Adrenal gland (tissue), 5 donors: ENCODE results near the gene NOVA2.
A peak's percentile ranks its signal among the peaks of the same experiment; 100 is the strongest.

ENCODE experiments used
- CTCF ChIP-seq, 6 experiments: fragments of 450-650 bp in 4 of 6; fragments of 200-600 bp in 2 of 6; sonication (generic) in 1 of 6; IDR thresholded peaks; 1 replicate in 5 of 6; 2 replicates in 1 of 6; pipeline versions ENCODE4 v1.5.1 to v1.8.0; 2016 to 2021; ENCODE audit warnings: antibody characterized with exemption in 6 of 6, mild to moderate bottlenecking in 2 of 6, moderate library complexity in 1 of 6
- POLR2A ChIP-seq, 2 donors: fragments of 450-650 bp; IDR thresholded peaks; one replicate each; pipeline ENCODE4 v1.6.1; 2017; ENCODE audit warnings: antibody characterized with exemption in 2 of 2, mild to moderate bottlenecking in 2 of 2, moderate library complexity in 1 of 2
- donor health status: DM: no; HTN: no; CAD: no.

GRCh38 chr19:45902651-45903625 lies 70.7 kb downstream of the NOVA2 start:
- TF ChIP-seq CTCF (IDR thresholded peaks at IDR 0.05) (peak in 2 of 6 experiments; percentile 11 to 29), POLR2A (IDR thresholded peaks at IDR 0.05) (peak in 1 of 2 donors; percentile 58)
